ENCODE measurements around the gene THSD4. TPM values are rescaled to one million over a fixed set of nuclear protein-coding genes. Genes with fewer than 3 reads are reported as not detected.

The THSD4 gene
- total RNA-seq, 1 experiment from 2014 or later = 29.3 TPM

DNA sequence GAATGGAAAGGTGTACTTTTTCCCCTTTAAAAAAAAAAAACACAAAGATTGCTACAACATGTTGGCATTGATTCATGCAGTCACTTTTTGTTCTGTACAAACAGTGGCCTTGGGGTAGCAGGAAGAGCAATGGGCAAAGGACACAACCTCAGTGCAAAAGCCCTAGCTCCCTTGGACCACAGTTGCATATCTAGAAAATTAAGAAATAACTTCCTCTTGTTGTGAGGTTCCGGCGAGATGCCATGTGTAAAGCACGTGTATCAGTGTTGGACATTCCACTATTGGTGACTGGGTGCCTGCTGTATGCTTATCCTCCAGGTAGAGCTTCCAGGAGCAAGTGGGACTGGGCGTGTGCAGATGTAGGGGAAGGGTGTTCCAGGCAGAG, 164.5 kb downstream of the THSD4 start:
- H3K36me3 ChIP-seq (ENCODE audit: low read depth) = no peaks in the 10 kb centered on the region
- peak in 1 of 2 experiments; percentile 15 for DNase-seq
- 0 out of 2 replicates have a peak overlapping the region, but pooled peaks have one; percentile 16 for H3K4me3 ChIP-seq
- peaks cover 70% of the 10 kb centered on the region for H3F3A ChIP-seq (ENCODE audit: insufficient read depth, low read depth)
- no peak for TF ChIP-seq EZH2 (IDR thresholded peaks at IDR 0.05; ENCODE audit: low read depth)
- TF ChIP-seq, protein P1, sequence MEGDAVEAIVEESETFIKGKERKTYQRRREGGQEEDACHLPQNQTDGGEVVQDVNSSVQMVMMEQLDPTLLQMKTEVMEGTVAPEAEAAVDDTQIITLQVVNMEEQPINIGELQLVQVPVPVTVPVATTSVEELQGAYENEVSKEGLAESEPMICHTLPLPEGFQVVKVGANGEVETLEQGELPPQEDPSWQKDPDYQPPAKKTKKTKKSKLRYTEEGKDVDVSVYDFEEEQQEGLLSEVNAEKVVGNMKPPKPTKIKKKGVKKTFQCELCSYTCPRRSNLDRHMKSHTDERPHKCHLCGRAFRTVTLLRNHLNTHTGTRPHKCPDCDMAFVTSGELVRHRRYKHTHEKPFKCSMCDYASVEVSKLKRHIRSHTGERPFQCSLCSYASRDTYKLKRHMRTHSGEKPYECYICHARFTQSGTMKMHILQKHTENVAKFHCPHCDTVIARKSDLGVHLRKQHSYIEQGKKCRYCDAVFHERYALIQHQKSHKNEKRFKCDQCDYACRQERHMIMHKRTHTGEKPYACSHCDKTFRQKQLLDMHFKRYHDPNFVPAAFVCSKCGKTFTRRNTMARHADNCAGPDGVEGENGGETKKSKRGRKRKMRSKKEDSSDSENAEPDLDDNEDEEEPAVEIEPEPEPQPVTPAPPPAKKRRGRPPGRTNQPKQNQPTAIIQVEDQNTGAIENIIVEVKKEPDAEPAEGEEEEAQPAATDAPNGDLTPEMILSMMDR (conservative IDR thresholded peaks at IDR 0.05) = no peak
- H3K4me2 ChIP-seq = peak overlapping the region; percentile 40
- H3K9me3 ChIP-seq (ENCODE audit: insufficient read depth, low read depth) = no peaks in the 10 kb centered on the region
- ChIA-PET POLR2A (ENCODE audit: unreplicated experiment) (interaction anchor here (0.6 kb wide), 1 partner anchor 14 kb away, joined by 4 read pairs; no protein-coding TSS in a partner anchor), CTCF (no interaction called here)
- H3K79me2 ChIP-seq (ENCODE audit: low read depth) = peaks cover 36% of the 10 kb centered on the region
- intact Hi-C loops (cut with micrococcal nuclease; ENCODE audit: unreplicated experiment) = loop anchor here (1.0 to 10.0 kb wide), 5 partner anchors 16 to 385 kb away; partner anchors contain the start of genes LRRC49 and THAP10
- H3K27ac ChIP-seq = peak overlapping the region; percentile 99
- BruUV-seq (replicated peaks) = no TSS peak
- H2AFZ ChIP-seq = no peak overlapping the region
- H3K27me3 ChIP-seq (ENCODE audit: insufficient read depth, low read depth) = no peaks in the 10 kb centered on the region
- peaks cover 69% of the 10 kb centered on the region for H3K4me1 ChIP-seq (replicated peaks; ENCODE audit: insufficient read depth)
- H3K9me2 ChIP-seq (ENCODE audit: insufficient read depth) = no peaks in the 10 kb centered on the region
- H4K20me1 ChIP-seq (ENCODE audit: insufficient read depth) = no peaks in the 10 kb centered on the region

DNA sequence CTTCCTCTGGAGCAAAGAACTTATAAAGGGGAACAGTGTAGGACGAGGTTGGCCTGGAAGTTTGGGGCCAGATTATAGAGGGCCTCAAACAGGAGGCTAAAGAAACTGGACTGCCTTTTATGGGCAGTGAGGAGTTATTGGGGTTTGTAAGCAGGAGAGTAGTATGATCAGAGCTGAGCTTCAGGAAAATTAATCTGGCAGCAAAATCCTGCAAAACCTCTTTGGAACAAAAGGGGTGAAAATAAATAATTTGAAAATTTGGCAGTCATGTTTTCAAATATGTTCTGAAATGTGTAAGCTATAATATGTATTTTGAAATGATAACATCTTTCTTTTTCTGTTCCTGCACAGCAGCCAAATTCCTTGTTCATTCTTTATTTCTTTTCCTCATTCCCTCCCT, 164.9 kb downstream of the THSD4 start:
- Histone ChIP-seq H3K27ac (peak overlapping the region; percentile 99), H3K4me2 (peak overlapping the region; percentile 40), H3K79me2 (ENCODE audit: low read depth) (peaks cover 36% of the 10 kb centered on the region), H2AFZ (no peak overlapping the region), H3K27me3 (ENCODE audit: insufficient read depth, low read depth) (no peaks in the 10 kb centered on the region), H3F3A (ENCODE audit: insufficient read depth, low read depth) (peaks cover 65% of the 10 kb centered on the region), H3K36me3 (ENCODE audit: low read depth) (no peaks in the 10 kb centered on the region), H3K4me1 (replicated peaks; ENCODE audit: insufficient read depth) (peaks cover 65% of the 10 kb centered on the region), H4K20me1 (ENCODE audit: insufficient read depth) (no peaks in the 10 kb centered on the region), H3K9me3 (ENCODE audit: insufficient read depth, low read depth) (no peaks in the 10 kb centered on the region), H3K9me2 (ENCODE audit: insufficient read depth) (no peaks in the 10 kb centered on the region), H3K4me3 (0 out of 2 replicates have a peak overlapping the region, but pooled peaks have one; percentile 16)
- no peak for DNase-seq
- ChIA-PET CTCF (no interaction called here), POLR2A (ENCODE audit: unreplicated experiment) (no interaction called here)
- no peak for TF ChIP-seq EZH2 (IDR thresholded peaks at IDR 0.05; ENCODE audit: low read depth)
- TF ChIP-seq, protein P1 (conservative IDR thresholded peaks at IDR 0.05) = no peak
- BruUV-seq (replicated peaks) = no TSS peak
- intact Hi-C loops (cut with micrococcal nuclease; ENCODE audit: unreplicated experiment) = no loop called here

GRCh38 chr15:71281256-71281655, 166.0 kb downstream of the THSD4 start:
- intact Hi-C loops (cut with micrococcal nuclease; ENCODE audit: unreplicated experiment) = no loop called here
- BruUV-seq (replicated peaks) = no TSS peak
- TF ChIP-seq, protein P1 (conservative IDR thresholded peaks at IDR 0.05) = no peak
- TF ChIP-seq EZH2 (IDR thresholded peaks at IDR 0.05; ENCODE audit: low read depth) = no peak
- H3K27me3 ChIP-seq (ENCODE audit: insufficient read depth, low read depth) = no peaks in the 10 kb centered on the region
- H3K79me2 ChIP-seq (ENCODE audit: low read depth) = peaks cover 36% of the 10 kb centered on the region
- H4K20me1 ChIP-seq (ENCODE audit: insufficient read depth) = no peaks in the 10 kb centered on the region
- ChIA-PET CTCF (no interaction called here), POLR2A (ENCODE audit: unreplicated experiment) (no interaction called here)
- H3K4me1 ChIP-seq (replicated peaks; ENCODE audit: insufficient read depth) = peaks cover 54% of the 10 kb centered on the region
- H3K9me3 ChIP-seq (ENCODE audit: insufficient read depth, low read depth) = no peaks in the 10 kb centered on the region
- H3K4me2 ChIP-seq = no peak overlapping the region
- no peaks in the 10 kb centered on the region for H3K36me3 ChIP-seq (ENCODE audit: low read depth)
- peak overlapping the region; percentile 99 for H3K27ac ChIP-seq
- no peaks in the 10 kb centered on the region for H3K9me2 ChIP-seq (ENCODE audit: insufficient read depth)
- no peak overlapping the region for H2AFZ ChIP-seq
- H3F3A ChIP-seq (ENCODE audit: insufficient read depth, low read depth) = peaks cover 55% of the 10 kb centered on the region
- DNase-seq = no peak
- H3K4me3 ChIP-seq = no peak overlapping the region
